Subcutaneous abdominal adipose tissue (tissue), 5 donors: ENCODE measurements around the gene UNC50.

Experiments used
- H3K27ac ChIP-seq: one replicate; pipeline ENCODE4 v1.7.0; 2013; ENCODE audit warnings: low read depth, mild to moderate bottlenecking, inconsistent platforms, low read length, moderate library complexity
- H3K27me3 ChIP-seq, 5 donors: one replicate each; pipeline ENCODE4 v1.7.0; 2013; ENCODE audit warnings: low read length in 5 of 5, inconsistent platforms in 1 of 5; ENCODE audit not compliant: control insufficient read depth in 5 of 5, insufficient read depth in 4 of 5
- H3K36me3 ChIP-seq, 5 donors: one replicate each; pipeline ENCODE4 v1.7.0; 2013; ENCODE audit warnings: low read length in 5 of 5; ENCODE audit not compliant: control insufficient read depth in 5 of 5, insufficient read depth in 5 of 5
- H3K4me1 ChIP-seq, 5 donors: one replicate each; pipeline ENCODE4 v1.7.0; 2013; ENCODE audit warnings: low read length in 5 of 5, mild to moderate bottlenecking in 3 of 5, moderate library complexity in 1 of 5; ENCODE audit not compliant: control insufficient read depth in 5 of 5, insufficient read depth in 5 of 5
- H3K4me3 ChIP-seq, 5 donors: one replicate each; pipeline ENCODE4 v1.7.0; 2013; ENCODE audit warnings: low read length in 5 of 5, low read depth in 1 of 5
- H3K9ac ChIP-seq, 5 donors: one replicate each; pipeline ENCODE4 v1.7.0; 2013; ENCODE audit warnings: low read length in 5 of 5, mild to moderate bottlenecking in 4 of 5, moderate library complexity in 3 of 5
- H3K9me3 ChIP-seq, 5 donors: one replicate each; pipeline ENCODE4 v1.7.0; 2013; ENCODE audit warnings: low read length in 5 of 5; ENCODE audit not compliant: control insufficient read depth in 5 of 5
- donor health status: healthy.
- donor health status: healthy.
- donor health status: healthy.
- donor health status: healthy.
- donor health status: healthy.

The UNC50 gene

DNA sequence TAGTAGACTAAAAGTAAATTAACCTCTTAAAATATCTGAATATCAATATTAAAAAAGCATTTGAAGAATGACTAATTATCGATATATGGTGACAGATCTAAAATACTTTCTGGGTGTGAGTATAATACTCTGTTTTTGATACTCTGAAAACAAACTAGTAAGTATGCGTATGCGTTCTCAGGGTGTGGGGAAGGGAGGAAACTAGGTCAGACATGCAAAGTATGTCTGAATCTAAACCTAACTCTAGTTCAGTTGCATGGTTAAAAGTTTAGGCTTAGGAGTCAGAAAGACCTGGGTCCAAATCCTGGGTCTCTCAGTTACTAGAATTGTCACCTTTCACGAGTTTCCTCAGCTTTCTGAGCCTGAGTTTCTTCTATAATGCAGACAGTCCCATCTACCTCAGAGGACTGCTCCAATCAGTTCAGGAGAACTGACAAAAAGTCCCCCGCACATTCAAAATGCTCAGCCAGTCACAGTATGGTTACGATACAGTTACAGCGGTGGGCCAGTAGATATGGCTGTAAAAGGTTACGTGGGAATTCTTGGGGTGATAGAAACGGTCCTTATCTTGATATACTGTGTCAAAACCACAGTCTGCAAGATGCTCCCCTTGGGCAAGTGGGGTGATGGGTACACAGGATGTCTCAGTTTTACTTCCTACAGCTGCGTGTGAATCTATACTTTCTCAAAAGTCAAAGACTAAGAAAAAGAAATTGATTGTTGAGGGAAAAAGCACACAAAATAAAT, 29.2 kb downstream of the UNC50 start:
- Histone ChIP-seq H3K4me3 (no peak overlapping the region), H3K9ac (no peak overlapping the region), H3K36me3 (peaks cover 19 to 46% (median 36%) of the 10 kb centered on the region in 5 donors), H3K9me3 (no peaks in the 10 kb centered on the region), H3K4me1 (no peaks in the 10 kb centered on the region), H3K27ac (no peak overlapping the region), H3K27me3 (no peaks in the 10 kb centered on the region)

DNA sequence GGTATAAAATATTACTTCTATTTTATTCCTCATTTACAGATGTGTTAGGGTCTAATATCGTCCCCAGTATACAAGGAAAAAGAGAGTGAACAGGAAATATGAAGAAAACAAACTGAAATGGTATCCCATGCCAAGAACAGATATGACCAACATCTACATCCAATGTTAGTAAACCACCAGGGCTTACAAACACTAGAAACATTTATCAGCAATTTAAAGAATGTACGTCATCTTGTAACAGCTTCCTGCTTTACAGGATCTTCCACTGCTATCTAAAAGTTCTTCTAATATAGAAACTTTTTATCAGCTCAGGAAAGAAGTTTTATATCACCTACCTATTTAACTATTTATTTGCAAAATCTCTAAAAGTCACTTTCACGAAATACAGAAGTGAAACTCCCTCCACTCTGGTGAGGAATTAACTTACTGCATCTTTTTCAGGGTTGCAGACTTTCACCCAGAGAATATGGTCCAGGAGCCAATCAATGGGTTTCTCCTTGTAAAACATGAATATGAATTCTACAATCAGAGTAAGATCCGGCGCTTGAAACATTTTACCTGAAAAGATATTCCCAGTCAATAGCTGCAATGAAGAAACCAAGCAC, 35.2 kb downstream of the UNC50 start:
- H3K27ac ChIP-seq = no peak overlapping the region
- H3K36me3 ChIP-seq = peaks cover 4 to 41% (median 13%) of the 10 kb centered on the region in 5 donors
- no peak overlapping the region for H3K4me3 ChIP-seq
- H3K4me1 ChIP-seq = no peaks in the 10 kb centered on the region
- H3K9ac ChIP-seq = no peak overlapping the region
- no peaks in the 10 kb centered on the region for H3K27me3 ChIP-seq
- H3K9me3 ChIP-seq = no peaks in the 10 kb centered on the region

DNA sequence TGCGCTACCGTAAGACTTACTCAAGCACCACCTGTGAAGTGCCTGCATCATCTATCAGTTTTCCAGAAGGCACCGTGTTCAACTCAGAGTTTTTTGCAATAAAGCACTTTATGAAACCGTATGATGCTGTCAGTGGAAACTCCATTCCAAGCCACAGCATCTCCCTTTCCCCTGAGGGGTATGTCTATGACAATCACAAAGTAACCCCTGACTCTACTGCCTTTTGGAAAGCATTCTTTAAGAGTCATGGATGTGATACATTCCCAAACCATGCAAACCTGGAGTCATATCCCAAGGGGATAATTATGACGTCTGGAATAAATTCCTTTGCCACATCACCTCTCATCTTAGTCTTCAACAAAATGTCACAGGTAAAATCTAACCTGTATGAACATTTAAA, 39.2 kb downstream of the UNC50 start:
- H3K9me3 ChIP-seq = no peaks in the 10 kb centered on the region
- H3K36me3 ChIP-seq = peaks cover 0 to 21% (median 7%) of the 10 kb centered on the region in 5 donors

GRCh38 chr2:98648451-98648850, 40.1 kb downstream of the UNC50 start:
- Histone ChIP-seq H3K9ac (no peak overlapping the region), H3K27me3 (no peaks in the 10 kb centered on the region), H3K27ac (no peak overlapping the region), H3K4me3 (no peak overlapping the region), H3K36me3 (peaks cover 0 to 17% (median 7%) of the 10 kb centered on the region in 5 donors), H3K9me3 (no peaks in the 10 kb centered on the region), H3K4me1 (peaks cover 0 to 2% (median 0%) of the 10 kb centered on the region in 5 donors)

More for the DNA sequence above, 39.2 kb downstream of the UNC50 start:
- H3K27ac ChIP-seq = no peak overlapping the region
- H3K4me1 ChIP-seq = peaks cover 0 to 2% (median 0%) of the 10 kb centered on the region in 5 donors
- no peak overlapping the region for H3K4me3 ChIP-seq
- H3K9ac ChIP-seq = no peak overlapping the region
- no peaks in the 10 kb centered on the region for H3K27me3 ChIP-seq

GRCh38 chr2:98649135-98649991, 41.0 kb downstream of the UNC50 start:
- no peak overlapping the region for H3K27ac ChIP-seq
- peaks cover 0 to 2% (median 0%) of the 10 kb centered on the region in 5 donors for H3K4me1 ChIP-seq
- no peak overlapping the region for H3K4me3 ChIP-seq
- peaks cover 0 to 17% (median 4%) of the 10 kb centered on the region in 5 donors for H3K36me3 ChIP-seq
- H3K27me3 ChIP-seq = no peaks in the 10 kb centered on the region
- H3K9me3 ChIP-seq = no peaks in the 10 kb centered on the region
- no peak overlapping the region for H3K9ac ChIP-seq

DNA sequence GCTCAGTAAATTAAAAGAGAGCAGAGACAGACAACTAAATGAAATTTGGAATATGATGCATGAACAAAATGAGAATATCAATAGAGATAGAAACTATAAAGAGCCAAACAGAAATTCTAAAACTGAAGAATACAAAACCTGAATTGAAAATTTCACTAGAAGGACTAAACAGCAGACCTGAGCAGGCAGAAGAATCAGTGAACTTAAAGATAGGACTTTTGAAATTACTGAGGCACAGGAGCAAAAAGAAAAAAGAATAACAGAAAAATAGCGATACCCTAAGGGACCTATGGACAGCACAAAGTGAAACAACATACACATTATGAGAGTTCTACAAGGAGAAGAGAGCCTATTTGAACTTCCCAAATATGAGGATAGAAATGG, 41.6 kb downstream of the UNC50 start:
- no peaks in the 10 kb centered on the region for H3K9me3 ChIP-seq
- no peak overlapping the region for H3K4me3 ChIP-seq
- peaks cover 0 to 17% (median 4%) of the 10 kb centered on the region in 5 donors for H3K36me3 ChIP-seq
- H3K27me3 ChIP-seq = no peaks in the 10 kb centered on the region
- H3K27ac ChIP-seq = no peak overlapping the region
- no peak overlapping the region for H3K9ac ChIP-seq
- H3K4me1 ChIP-seq = peaks cover 0 to 2% (median 0%) of the 10 kb centered on the region in 5 donors

DNA sequence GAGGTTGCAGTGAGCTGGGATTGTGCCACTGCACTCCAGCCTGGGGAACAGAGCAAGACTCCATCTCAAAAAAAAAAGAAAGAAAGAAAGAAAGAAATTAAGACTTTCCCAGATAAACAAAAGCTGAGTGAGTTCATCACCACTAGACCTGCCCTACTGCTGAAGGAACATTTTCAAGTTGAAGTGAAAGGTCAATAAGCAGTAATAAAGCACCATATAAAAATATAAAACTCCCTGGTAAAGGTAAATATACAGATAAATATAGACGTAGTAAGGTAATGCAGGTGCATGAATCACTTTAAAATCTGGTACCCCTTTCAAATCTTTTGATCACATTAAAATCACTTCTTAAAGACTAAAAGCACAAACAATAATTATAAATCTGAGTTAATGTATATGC, 42.6 kb downstream of the UNC50 start:
- Histone ChIP-seq H3K27me3 (no peaks in the 10 kb centered on the region), H3K9ac (no peak overlapping the region), H3K4me3 (no peak overlapping the region), H3K4me1 (peaks cover 0 to 2% (median 0%) of the 10 kb centered on the region in 5 donors), H3K36me3 (peaks cover 0 to 17% (median 3%) of the 10 kb centered on the region in 5 donors), H3K9me3 (no peaks in the 10 kb centered on the region), H3K27ac (no peak overlapping the region)

DNA sequence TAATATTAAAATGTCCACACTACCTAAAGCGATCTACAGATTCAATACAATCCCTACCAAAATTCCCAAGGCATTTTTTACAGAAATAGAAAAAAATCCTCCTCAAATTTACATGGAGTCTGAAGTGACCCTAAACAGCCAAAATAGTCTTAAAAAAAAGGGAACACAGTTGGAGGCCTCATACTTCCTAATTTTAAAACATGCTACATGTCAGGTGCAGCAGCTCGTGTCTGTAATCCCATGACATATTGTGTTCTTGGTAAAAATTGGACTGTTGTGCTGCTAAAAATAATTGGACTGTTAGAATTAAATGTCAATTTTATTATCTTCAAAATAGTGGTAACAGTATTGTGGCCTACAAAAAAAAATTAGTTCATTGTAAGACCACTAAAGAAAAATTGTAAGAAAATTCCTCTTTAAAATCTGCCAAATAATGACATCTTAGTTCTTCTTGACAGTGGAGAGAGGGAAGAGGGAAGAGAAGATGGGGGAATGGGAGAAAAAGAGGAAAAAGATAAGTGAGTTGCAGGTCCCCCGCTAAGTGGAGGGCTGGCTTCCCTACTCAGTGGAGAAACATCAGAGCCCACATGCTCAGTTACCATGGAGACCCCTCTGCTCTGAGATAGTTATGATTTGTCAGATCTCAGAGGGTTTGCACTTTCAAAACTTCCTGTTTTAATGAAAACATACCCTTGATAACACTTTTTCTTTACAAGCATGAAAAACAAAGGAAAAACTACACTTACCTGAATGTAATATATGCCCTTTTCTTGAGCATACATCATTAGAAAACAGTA, 46.5 kb downstream of the UNC50 start:
- Histone ChIP-seq H3K27ac (no peak overlapping the region), H3K36me3 (no peaks in the 10 kb centered on the region), H3K4me3 (no peak overlapping the region), H3K9me3 (no peaks in the 10 kb centered on the region), H3K9ac (no peak overlapping the region), H3K27me3 (no peaks in the 10 kb centered on the region), H3K4me1 (no peaks in the 10 kb centered on the region)

- H3K36me3 ChIP-seq = peaks cover 0 to 5% (median 0%) of the 10 kb centered on the region in 5 donors
- no peak overlapping the region for H3K4me3 ChIP-seq
- no peaks in the 10 kb centered on the region for H3K9me3 ChIP-seq
- H3K9ac ChIP-seq = no peak overlapping the region
- H3K4me1 ChIP-seq = no peaks in the 10 kb centered on the region
- no peak overlapping the region for H3K27ac ChIP-seq
- no peaks in the 10 kb centered on the region for H3K27me3 ChIP-seq
Measured at GRCh38 chr2:98656800-98657199, 48.4 kb downstream of the UNC50 start.
